Keratinocyte (primary cell): ENCODE data around the gene HOXB6. TPM values are rescaled to one million over a fixed set of nuclear protein-coding genes. Genes with fewer than 3 reads are reported as not detected.

ENCODE experiments used
- DNase-seq: peaks from one replicate; pipeline ENCODE4 v3.0.0-alpha.2; 2011; ENCODE audit warnings: low read depth, missing footprints, low spot score
- FAIRE-seq: peaks from 2 replicates; lab custom pipeline; 2011; peaks lifted over from hg19 to GRCh38; lab: Jason Lieb, UNC
- H2AFZ ChIP-seq: 2 replicates; pipeline ENCODE4 v1.6.0; 2012; ENCODE audit warnings: low read length, control low read depth, inconsistent platforms; ENCODE audit not compliant: control insufficient read depth
- H3K27ac ChIP-seq: 2 replicates; pipeline ENCODE4 v1.5.1; 2011; ENCODE audit warnings: low read length; ENCODE audit not compliant: control insufficient read depth, insufficient read depth
- H3K27me3 ChIP-seq: 3 replicates; pipeline ENCODE4 v1.6.0; 2011; ENCODE audit warnings: low read length; ENCODE audit not compliant: control insufficient read depth, insufficient read depth; ENCODE audit errors: extremely low read depth
- H3K36me3 ChIP-seq, 2 experiments: 2 replicates in 1 of 2; 3 replicates in 1 of 2; pipeline ENCODE4 v1.5.1; 2011; ENCODE audit warnings: low read length in 2 of 2, mild to moderate bottlenecking in 1 of 2; ENCODE audit not compliant: control insufficient read depth in 2 of 2, insufficient read depth in 2 of 2; ENCODE audit errors: extremely low read depth in 1 of 2
- H3K4me1 ChIP-seq: 3 replicates; pipeline ENCODE4 v1.5.1; 2011; ENCODE audit warnings: low read length; ENCODE audit not compliant: control insufficient read depth, insufficient read depth; ENCODE audit errors: extremely low read depth
- H3K4me2 ChIP-seq: 3 replicates; pipeline ENCODE4 v1.6.0; 2011; ENCODE audit warnings: low read depth, low read length; ENCODE audit not compliant: control insufficient read depth, insufficient read depth; ENCODE audit errors: extremely low read depth
- H3K4me3 ChIP-seq, 3 experiments: fragments of 200-600 bp in 1 of 3; sonication (generic) in 1 of 3; 2 replicates in 2 of 3; 3 replicates in 1 of 3; pipeline ENCODE4 v1.5.1; 2011 to 2016; ENCODE audit warnings: low read length in 3 of 3, mild to moderate bottlenecking in 3 of 3, control low read depth in 2 of 3, inconsistent platforms in 1 of 3, low read depth in 1 of 3, mixed read lengths in 1 of 3, mixed run types in 1 of 3, moderate library complexity in 1 of 3; ENCODE audit not compliant: control insufficient read depth in 2 of 3, insufficient read depth in 2 of 3; ENCODE audit errors: extremely low read depth in 1 of 3
- H3K79me2 ChIP-seq: 2 replicates; pipeline ENCODE4 v1.6.0; 2012; ENCODE audit warnings: low read length; ENCODE audit not compliant: control insufficient read depth, insufficient read depth
- H3K9ac ChIP-seq: 3 replicates; pipeline ENCODE4 v1.6.0; 2011; ENCODE audit warnings: low read length; ENCODE audit not compliant: control insufficient read depth, insufficient read depth; ENCODE audit errors: extremely low read depth
- H3K9me1 ChIP-seq: 3 replicates; pipeline ENCODE4 v1.6.0; 2011; ENCODE audit warnings: low read length; ENCODE audit not compliant: control insufficient read depth, insufficient read depth; ENCODE audit errors: extremely low read depth
- H3K9me3 ChIP-seq: 2 replicates; pipeline ENCODE4 v1.5.1; 2012; ENCODE audit warnings: low read depth, low read length; ENCODE audit not compliant: control insufficient read depth
- H4K20me1 ChIP-seq: 3 replicates; pipeline ENCODE4 v1.6.0; 2011; ENCODE audit warnings: low read length; ENCODE audit not compliant: control insufficient read depth, insufficient read depth; ENCODE audit errors: extremely low read depth
- EZH2 ChIP-seq: IDR thresholded peaks from one replicate; pipeline ENCODE4 v1.6.1; 2012; ENCODE audit warnings: inconsistent platforms, mild to moderate bottlenecking, low read length, moderate library complexity
- dilution Hi-C: fragments of 300-500 bp; cut with MboI; formaldehyde crosslinking; loops from one replicate; pipeline ENCODE4 v1.7.0; 2020; ENCODE audit warnings: low sequenced_read_pairs; ENCODE audit not compliant: extremely low pct_ligation_motif_present
- polyA plus RNA-seq, 5 experiments: library from polyadenylated mRNA; depleted of rRNA in 3 of 5; stranded (reverse) in 3 of 5; stranded (forward) in 1 of 5; unstranded in 1 of 5; fragments of >200 nt; gene quantifications; 1 replicate in 1 of 5; 2 replicates in 3 of 5; 3 replicates in 1 of 5; pipeline versions ENCODE4 v1.2.1 to v1.2.3, GENCODE V29; 2011 to 2012; ENCODE audit warnings: missing spikeins in 2 of 5, low read depth in 1 of 5, low replicate concordance in 1 of 5
- TF ChIP-seq, protein P1 (sequence below), 3 experiments: IDR thresholded peaks in 1 of 3; conservative IDR thresholded peaks in 1 of 3; optimal IDR thresholded peaks in 1 of 3; 2 replicates in 2 of 3; 3 replicates in 1 of 3; pipeline versions ENCODE3 to v1.5.1; 2011; ENCODE audit warnings: low read length in 3 of 3, mild to moderate bottlenecking in 3 of 3, moderate library complexity in 2 of 3, control low read depth in 1 of 3, inconsistent platforms in 1 of 3; ENCODE audit not compliant: insufficient read depth in 2 of 3; ENCODE audit errors: extremely low read depth in 1 of 3

The HOXB6 gene
- polyA plus RNA-seq, 1 donor (not counting 4 experiments of a cell fraction or from before 2014, with no cell fraction given): 0.62 TPM

DNA sequence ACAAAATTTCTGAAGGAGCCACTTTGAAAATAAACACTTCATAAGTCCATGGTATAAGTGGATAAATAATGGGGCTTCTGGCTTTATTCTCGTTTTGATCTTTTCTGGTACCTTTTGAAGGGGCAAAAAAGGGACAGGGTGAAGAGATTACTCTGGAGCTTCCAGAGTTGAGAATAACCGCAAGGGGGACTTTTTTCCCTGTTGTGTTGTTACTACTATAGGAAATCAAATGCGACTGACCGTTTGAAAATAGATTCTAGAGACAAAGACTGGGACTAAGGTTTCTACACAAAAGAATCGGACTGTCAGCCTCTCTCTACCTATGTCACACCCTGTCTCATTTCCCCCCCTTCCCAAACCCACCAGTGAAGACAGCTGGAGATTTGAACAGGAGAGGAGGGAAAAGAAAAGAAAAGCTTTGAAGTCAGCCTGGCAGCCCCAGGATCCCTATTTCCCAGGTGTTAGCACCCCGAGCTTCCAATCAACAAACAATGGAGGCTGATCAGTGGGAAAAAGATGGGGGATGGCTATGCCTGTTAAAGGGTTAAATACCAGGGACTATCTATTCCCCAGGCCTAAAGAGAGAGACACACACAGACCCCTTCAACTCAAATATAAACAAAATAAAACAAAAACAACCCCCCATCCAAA lies 35.0 kb downstream of the HOXB6 start:
- Histone ChIP-seq H2AFZ (no peak overlapping the region), H3K9me3 (no peaks in the 10 kb centered on the region), H3K9me1 (no peaks in the 10 kb centered on the region), H4K20me1 (no peaks in the 10 kb centered on the region), H3K36me3 (peaks cover 0 to 1% of the 10 kb centered on the region in 2 experiments), H3K27me3 (peaks cover 86% of the 10 kb centered on the region), H3K4me1 (peaks cover 17% of the 10 kb centered on the region), H3K79me2 (no peaks in the 10 kb centered on the region), H3K27ac (no peak overlapping the region), H3K4me2 (no peak overlapping the region), H3K9ac (no peak overlapping the region), H3K4me3 (no peak overlapping the region)
- dilution Hi-C loops: no loop called here
- FAIRE-seq: no peak
- no peak for DNase-seq
- TF ChIP-seq, protein P1, sequence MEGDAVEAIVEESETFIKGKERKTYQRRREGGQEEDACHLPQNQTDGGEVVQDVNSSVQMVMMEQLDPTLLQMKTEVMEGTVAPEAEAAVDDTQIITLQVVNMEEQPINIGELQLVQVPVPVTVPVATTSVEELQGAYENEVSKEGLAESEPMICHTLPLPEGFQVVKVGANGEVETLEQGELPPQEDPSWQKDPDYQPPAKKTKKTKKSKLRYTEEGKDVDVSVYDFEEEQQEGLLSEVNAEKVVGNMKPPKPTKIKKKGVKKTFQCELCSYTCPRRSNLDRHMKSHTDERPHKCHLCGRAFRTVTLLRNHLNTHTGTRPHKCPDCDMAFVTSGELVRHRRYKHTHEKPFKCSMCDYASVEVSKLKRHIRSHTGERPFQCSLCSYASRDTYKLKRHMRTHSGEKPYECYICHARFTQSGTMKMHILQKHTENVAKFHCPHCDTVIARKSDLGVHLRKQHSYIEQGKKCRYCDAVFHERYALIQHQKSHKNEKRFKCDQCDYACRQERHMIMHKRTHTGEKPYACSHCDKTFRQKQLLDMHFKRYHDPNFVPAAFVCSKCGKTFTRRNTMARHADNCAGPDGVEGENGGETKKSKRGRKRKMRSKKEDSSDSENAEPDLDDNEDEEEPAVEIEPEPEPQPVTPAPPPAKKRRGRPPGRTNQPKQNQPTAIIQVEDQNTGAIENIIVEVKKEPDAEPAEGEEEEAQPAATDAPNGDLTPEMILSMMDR (optimal IDR thresholded peaks at IDR 0.05 in 1 of 3, IDR thresholded peaks at IDR 0.05 in 1 of 3, conservative IDR thresholded peaks at IDR 0.05 in 1 of 3; ENCODE audit: extremely low read depth in 1 of 3, insufficient read depth in 2 of 3, low read length in 3 of 3): no peak

DNA sequence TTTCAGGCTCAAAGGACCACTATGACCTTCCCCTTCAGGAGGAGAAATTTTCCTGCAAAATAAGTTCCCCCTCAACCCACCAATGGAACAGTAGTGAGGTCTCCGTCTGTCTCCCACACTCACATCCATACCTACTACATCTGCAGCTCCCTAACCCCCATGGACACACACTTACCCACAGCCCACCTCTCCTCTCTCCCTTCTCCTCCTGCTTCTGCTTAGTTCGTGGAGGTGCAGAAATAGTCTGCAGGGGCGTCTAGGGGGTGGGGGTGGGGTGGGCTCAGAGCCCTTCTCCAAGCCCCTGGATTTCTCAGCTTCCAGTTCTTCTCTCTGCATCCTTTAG lies 35.6 kb downstream of the HOXB6 start:
- Histone ChIP-seq H3K79me2 (no peaks in the 10 kb centered on the region), H3K36me3 (peaks cover 0 to 1% of the 10 kb centered on the region in 2 experiments), H3K27me3 (peaks cover 85% of the 10 kb centered on the region), H4K20me1 (no peaks in the 10 kb centered on the region), H2AFZ (no peak overlapping the region), H3K9me1 (no peaks in the 10 kb centered on the region), H3K4me3 (no peak overlapping the region), H3K4me1 (peaks cover 16% of the 10 kb centered on the region), H3K27ac (no peak overlapping the region), H3K9me3 (no peaks in the 10 kb centered on the region), H3K4me2 (no peak overlapping the region), H3K9ac (no peak overlapping the region)
- FAIRE-seq (no peak), DNase-seq (no peak)
- TF ChIP-seq, protein P1 (optimal IDR thresholded peaks at IDR 0.05 in 1 of 3, IDR thresholded peaks at IDR 0.05 in 1 of 3, conservative IDR thresholded peaks at IDR 0.05 in 1 of 3; ENCODE audit: extremely low read depth in 1 of 3, insufficient read depth in 2 of 3, low read length in 3 of 3): no peak
- TF ChIP-seq EZH2: no peak
- dilution Hi-C loops: no loop called here
